ENCODE results near the gene PRKN.

The PRKN gene

DNA sequence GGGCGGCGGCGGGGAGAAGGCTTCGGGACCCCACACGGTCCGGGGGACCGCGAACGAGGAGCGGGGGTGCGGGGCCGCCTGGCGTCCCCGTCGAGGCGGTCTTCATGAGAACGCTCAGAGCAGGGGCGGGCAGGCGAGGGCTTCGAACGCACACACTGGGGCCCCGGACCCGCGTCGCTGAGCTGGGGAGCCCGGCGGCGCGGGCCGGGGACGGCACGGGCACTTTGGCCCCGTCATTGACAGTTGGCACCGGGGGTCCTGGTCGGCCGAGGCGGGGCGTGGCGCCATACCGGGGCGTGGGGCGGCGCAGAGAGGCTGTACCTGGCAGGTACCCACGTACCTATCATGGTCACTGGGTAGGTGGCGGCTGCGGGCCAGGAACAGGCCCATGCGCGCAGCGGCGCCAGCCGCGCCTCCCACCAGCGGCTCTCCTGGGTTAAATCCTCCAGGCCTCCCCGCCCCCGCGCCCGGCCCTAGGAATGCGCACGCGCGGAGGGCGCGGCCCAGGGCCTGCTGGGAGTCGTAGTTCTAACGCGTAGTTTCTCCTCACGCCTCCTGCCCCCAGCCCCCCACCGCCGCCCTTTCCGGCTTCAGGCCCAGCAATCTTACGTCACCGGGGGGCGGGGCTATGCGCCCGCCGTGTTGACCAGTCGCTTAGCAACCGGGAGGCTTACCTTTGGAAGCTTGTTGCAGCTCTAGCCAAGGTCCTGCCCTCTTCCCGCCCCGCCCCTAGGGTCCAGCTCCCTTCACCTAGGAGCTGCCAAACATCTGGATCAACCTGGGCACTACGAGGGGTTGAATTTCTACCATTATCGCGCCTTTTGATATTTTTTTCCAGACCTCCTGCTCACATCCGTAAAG, at the start of gene PRKN, which contains the start of gene PACRG:
PRKN (minus strand) TSS at position 445 of the 861 bp plus-strand sequence.
PACRG (plus strand) TSS at position 653 of the 861 bp plus-strand sequence.
- DNase-seq (ENCODE audit: low read depth), result peak; percentile 98

DNA sequence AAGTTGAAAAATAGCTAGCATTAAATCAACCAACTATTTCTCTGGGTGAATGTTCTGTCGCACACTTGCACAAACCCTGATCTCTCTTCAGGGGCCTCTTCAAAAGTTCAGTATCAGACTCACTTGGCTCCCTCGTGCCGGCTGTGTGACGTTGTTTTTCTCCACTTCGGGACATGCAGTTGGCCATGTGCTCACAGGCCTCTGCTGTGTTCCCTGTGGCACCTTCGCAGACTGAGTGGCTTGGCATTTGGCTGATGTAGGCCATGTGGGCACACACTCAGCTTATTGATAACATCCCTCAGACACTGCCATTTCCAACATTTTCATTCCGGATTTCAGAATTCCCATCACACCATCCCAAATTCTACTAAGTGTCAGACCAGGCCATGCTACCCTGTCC, 49.5 kb upstream of the PRKN start:
- no peak for DNase-seq (ENCODE audit: low read depth)

DNA sequence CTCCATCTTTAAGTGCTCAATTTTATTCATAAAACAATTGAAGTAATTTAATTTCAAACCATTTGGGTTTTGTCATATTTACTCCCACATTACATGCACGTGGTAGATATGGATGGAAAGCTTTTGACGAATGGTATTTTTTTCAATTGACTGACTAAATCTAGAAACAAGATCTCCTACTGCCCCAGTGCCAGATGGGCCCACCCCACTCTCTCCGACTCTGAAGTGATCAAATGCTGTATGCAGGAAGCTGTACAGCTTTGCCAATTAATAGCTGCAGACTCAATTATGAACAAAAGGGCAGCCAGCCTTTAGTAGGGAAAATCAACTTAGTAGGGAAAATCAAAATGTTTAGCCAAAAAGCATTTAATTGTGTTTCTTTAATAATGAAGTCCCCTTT, 46.4 kb upstream of the PRKN start:
- no peak for DNase-seq (ENCODE audit: low read depth)

DNA sequence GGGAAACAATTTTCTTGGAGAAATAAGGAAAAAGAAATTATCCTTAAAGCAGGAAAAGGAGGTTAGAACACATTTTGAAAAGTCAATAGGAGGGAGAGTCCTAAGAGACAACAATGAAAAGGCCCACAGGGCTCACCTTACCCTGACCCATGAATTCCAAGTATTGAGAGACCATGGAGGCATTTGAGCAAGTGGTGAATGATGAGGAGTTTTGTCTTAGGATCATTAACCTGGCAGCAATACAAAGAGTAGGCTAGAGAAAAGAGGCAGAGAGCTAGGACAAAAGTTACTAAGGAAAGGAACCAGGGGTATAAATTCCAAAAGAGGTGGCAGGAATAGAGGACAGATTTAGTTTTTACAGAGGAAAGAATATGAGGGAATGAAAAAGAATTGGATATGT, 44.9 kb upstream of the PRKN start:
- no peak for DNase-seq (ENCODE audit: low read depth)

DNA sequence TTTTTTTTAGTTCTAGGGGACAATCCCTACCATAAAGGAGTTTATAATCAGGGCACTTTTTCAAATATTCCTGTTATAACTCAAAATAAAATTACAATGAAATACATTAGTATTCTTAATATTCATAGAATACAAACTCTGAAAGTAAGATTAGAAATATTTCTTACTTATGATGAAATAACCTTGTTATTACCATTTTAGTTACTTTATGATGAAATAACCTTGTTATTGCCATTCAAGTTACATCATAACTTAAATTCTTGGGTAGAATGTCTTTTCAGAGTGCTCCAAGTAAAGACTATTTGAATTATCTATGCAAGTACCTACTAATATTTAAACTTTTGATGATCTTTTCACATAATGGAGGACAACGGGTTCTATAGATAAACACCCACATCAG, 43.4 kb upstream of the PRKN start:
- DNase-seq (ENCODE audit: low read depth), result no peak

DNA sequence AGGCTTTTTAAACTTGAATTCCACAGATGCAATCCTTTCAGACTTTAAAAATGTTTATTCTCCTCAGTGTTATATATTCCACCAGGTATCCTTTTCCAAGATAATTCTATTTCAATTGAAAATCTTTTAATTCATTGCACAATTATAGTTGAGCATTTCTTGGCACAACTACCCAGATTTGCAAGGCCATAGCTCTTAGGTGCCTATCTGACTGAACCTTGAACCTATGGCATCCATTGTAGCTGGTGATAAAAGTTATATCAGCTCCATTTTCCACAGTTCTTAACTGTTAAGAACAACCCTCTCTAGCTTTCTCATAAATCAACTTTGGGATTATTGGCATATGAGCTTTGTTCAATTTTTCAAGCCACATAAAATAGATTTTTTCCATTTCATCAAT, 42.6 kb upstream of the PRKN start:
- DNase-seq (ENCODE audit: low read depth), result no peak

DNA sequence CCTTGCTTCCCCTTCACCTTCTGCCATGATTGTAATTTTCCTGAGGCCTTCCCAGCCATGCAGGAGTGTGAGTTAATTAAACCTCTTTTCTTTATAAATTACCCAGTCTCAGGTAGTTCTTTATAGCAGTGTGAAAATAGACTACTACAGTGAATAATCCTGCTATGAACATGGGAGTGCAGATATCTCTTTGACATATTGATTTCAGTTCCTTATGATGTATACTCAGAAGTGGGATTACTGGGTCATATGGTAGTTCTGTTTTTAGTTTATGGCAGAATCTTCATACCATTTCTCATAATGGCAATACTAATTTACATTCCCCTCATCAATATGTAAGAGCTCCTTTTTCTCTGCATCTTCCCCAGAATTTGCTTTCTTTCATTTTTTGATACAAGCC, 26.2 kb upstream of the PRKN start:
- no peak for DNase-seq (ENCODE audit: low read depth)

DNA sequence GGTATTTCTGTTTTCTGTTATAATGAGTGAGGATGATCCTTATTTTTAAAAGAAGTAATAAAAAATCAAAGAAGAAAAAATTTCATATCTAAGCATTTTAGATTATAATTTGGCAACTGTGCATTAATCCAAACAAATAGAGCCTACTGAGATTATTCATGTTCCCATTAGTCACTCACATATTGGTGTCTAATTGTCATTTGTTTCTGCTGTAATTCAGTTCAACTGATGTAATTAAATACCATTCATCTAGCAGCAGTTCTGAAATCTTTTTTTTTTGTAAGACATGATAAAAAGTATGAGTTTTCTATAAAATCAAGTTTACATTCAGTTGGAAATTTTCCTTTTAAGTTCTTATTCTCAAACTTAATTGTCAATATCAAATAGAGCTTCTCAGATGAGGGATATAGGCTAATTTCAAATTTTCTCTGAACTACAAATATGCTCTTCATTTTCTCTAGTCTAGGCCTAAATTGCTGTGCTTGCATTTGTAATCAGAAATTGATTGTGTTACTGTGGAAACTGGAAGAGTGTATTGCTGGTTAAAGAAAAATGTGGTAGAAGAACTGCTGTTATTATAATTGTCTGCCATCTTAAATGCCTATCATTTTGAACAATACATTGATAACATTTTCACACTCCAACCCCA, 23.8 kb upstream of the PRKN start:
- no peak for DNase-seq (ENCODE audit: low read depth)

DNA sequence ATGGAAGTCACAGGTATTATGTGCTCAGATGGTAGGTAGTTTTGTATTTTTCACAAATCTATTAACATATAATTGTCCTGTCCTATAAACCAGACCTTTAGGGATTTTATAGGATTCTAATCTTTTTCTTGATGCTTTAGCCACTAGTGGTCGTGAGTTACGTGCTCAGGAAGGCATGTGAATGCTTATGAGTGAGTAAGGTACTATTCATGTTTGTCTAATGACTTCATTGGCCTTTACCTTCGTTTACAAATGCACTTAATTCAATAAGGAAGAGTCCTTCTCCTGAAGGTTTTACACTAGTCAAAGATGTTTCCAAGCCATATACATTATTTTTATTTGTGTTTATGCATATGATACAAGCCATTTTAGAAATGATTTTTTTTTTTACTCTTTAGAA, 23.2 kb upstream of the PRKN start:
- peak; percentile 85 for DNase-seq (ENCODE audit: low read depth)

DNA sequence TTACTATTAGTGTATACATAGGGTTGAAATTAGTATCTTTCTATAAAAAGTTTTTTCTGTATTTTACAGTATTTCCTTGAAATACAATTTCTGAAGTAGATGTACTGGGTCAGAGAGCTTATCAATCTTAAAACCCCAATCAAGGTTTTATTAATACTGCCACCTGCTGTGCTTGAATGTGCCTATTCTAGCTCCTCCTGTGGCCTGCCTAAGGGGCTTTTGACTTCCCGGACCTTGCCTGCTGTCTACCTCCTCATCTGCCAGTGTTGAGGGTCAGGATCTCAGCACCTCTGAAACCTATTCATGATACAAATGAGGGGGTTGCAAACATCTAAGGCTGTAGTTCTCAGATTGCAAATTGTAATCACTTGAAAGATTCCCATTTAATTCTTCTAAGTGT, 9.4 kb upstream of the PRKN start:
- peak; percentile 19 for DNase-seq (ENCODE audit: low read depth)

DNA sequence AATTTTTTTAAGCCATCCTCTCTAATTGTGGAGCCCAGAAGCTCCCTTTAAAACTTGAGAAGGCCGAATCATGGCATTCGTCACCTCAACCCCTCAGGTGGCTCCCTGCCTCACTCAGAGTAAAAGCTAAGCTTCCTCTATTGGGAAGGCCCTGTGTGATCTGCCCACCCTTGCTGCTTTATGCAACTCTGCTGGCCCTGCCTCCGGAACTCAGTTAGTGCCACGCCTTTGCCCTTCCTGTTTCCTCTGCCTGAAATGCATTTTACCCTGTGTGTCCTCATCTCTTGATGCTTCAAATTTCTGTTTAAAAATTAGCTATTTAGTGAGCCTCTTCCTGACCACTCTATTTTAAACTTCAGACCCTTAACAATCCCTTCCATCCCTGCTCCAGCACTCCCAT, 5.9 kb upstream of the PRKN start:
- DNase-seq (ENCODE audit: low read depth), result no peak

DNA sequence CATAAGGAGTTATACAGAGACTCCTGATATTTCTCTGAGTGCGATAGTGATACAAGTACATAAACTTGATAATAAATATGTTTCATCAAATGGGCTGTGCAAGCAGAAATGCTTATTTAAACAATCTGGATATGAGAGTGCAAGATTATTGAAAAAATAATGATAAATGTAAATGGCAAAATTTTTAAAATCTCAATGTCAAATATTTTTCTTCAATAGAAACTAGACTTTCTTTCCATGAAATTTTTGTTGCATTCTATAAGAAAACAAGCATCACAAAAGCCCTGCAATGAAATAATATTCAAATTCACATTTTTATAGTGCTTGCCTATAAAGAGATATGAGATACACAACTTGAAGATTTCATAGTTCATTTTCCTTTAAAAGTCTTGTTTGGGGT, 2.9 kb upstream of the PRKN start:
- no peak for DNase-seq (ENCODE audit: low read depth)

DNA sequence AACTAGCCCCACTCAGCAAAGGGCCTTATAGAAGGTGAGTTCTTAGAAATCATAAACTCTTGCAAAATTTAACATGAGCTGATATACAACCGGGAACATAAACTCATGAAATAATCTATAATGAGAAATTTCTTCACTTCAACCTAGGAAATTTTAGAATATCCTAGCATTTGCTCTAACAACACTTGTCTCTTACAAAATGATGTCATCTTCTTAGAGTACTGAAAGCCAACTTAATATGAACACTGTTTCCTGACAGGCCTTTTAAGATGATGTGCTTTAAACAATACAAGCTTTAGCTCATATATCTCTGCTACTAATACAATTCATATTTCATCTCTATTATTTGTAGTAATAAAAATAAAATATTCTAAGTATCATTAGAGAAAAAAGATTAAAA, 1.1 kb upstream of the PRKN start:
- DNase-seq (ENCODE audit: low read depth), result no peak

DNA sequence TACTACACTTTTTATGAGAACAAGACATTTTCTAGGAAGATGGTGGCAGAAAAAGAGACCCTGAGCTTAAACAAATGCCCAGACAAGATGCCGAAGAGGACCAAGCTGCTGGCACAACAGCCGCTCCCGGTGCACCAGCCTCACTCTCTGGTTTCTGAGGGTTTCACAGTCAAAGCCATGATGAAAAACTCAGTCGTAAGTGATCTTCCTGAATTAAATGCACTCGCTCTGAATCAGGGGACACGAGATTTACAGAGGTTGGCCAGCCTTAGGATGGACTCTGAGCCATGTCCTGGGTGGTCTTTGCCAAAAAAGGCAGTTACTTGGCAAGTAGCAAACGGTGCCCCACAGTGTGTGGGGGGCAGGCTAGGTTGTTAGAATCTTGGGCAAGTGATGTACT, 631 bp upstream of the PRKN start:
- no peak for DNase-seq (ENCODE audit: low read depth)

DNA sequence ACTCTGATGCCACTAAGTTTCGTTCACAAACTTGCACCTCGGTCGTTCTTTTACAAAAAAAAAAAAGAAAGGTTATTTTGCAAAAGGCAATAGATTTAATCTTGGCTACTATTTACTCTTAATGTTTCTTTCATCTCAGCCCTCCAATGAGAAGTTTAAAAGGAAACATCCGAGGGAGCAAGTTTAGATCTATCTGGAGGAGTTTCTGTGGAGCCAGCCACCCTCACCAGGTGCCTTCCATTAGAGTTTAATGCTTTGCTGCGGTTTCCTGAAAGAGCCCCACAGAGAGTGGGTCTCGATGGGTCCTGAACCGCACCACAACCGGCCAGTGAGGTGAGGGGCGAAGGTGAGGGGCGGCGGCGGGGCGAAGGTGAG, 632 bp downstream of the PRKN start:
- DNase-seq (ENCODE audit: low read depth), result peak; percentile 28

DNA sequence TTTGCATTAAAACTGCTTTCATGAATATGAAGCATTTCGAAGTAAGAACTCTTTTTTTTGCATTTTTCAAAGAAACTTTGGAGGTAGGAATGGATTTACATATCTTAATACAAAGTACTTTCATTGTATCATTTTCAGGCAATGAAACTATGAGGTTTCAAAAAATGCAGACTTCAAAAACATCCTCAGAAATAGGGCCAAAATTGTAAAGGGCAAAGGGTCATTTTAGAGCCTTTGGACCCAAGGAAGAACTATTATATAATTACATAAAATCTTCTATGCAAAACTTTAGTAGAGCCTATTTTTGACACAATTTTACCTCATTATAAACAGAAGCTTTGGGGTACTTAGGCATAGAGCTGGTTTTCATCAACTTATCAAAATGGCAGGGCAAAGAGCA, 4.9 kb downstream of the PRKN start:
- DNase-seq (ENCODE audit: low read depth), result no peak

DNA sequence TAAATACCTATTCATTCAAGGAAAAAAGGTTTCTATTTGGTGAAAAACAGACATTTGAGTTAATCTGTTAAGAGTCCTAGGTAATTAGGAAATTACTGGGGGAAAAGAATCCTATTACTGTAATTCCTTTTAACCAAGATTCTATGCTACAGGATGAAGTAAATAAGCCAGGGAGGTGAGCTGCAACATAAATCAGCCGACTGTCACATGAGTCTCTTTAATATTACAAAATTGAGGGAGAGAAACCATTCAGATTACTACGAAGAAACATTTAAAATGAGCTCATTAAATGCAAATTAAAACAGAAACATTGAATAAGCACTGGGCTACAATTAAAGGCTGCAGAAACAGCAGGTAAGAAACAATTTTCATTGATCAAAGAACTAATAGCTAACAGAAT, 5.3 kb downstream of the PRKN start:
- no peak for DNase-seq (ENCODE audit: low read depth)

DNA sequence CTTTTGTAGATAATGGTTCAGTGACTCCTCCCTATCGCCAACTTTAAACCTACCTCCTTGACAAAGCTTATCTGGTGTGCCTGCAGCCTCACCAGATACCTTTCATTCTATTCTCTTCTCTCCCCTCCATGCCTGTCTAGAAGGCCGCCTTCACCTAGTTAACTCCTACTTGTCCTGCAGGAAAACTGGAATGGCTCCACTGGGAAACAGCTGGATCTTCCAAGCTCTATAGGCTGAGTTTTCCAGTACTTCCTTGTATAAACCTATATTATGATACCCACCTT, 6.2 kb downstream of the PRKN start:
- DNase-seq (ENCODE audit: low read depth), result no peak

DNA sequence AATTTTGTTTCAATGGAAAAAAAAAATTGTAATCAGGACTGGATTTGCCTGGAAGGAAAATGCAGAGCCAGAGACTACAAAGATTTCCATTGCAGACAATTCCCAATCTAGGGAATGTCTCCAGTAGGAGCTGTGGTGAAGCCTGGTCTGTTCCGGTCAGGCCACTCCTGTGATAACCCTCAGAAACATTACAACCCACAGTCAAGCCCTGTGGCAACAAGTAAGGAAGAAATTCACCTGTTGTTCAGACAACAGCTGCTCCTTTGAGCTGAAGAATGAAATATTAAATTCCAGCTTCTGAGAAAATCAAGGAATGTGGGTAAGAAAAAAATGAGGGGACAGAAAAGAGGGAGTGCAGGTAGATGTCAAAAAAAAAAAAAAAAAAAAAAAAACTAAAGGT, 8.0 kb downstream of the PRKN start:
- DNase-seq (ENCODE audit: low read depth), result no peak

DNA sequence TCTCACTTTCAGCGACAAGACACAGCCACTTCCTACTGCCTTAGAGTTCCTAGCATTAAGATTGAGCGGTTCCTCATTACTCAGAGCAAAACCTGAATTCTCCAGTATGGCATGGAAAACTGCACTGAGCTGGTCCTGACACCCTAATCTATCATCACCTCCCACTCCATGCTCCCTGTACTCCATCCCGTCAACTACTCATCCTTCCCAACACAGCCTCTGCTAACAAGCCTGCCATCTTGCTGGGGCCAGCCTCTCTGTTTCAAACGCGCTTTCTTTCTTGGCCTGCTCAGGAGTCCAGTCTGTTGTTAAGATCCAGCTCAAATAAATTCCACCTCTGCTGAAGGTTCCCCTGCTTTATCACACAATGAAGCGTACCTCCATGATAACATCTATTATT, 12.0 kb downstream of the PRKN start:
- no peak for DNase-seq (ENCODE audit: low read depth)

DNA sequence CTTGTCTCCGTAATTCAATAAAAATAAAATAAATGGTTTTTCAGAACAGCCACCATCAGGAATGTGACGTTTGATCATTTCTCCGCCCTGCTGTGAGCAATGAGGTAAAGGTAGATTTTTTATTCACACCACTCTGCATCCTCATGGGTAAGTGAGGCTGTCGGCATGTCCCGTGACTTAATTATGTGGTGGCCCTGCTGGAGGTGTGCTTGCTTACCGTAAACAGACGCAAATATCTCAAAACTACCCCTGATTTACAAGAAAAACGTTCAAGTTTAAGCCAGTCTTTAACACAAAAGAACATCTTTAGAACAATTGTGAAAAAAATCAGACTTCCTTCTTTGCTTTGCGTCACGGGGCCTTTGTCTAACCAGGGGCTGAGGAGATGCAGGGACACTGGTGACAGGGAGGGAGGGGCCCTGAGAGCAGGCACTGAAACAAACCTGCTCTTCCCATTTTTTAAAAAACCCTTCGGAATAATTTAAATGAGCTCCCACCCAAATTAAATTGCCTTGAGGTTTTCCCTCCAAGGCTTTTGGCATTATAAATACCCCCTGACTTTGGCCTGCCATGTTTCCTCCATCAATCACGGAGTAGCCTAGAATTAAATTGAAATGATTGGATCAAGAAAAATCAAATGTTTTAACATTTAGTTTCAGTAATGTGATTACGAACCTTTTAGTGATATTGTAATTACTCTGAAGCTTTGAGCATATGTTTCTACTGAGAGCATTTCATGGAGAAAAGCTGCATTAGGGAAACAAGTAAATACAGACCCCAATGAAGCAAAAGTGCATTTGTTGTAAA, 13.4 kb downstream of the PRKN start:
- no peak for DNase-seq (ENCODE audit: low read depth)

DNA sequence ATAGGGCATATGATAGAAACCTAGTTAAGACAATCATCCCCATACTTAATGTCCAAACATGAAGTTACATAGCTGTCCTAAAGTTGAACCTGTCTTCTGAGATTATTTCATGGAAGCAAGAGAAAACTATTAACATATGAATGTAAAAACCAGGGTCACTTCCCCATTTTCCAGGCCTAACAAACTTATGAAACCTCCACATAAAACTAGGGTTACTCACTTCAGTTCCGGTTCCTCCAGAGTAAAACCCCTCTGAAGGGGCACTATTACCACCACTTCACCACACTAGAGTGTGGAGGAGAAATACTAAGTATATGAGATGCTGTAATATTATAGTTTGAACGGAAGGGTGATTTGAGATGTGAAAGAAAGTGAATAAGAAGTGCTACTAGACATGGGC, 14.9 kb downstream of the PRKN start:
- DNase-seq (ENCODE audit: low read depth), result no peak

DNA sequence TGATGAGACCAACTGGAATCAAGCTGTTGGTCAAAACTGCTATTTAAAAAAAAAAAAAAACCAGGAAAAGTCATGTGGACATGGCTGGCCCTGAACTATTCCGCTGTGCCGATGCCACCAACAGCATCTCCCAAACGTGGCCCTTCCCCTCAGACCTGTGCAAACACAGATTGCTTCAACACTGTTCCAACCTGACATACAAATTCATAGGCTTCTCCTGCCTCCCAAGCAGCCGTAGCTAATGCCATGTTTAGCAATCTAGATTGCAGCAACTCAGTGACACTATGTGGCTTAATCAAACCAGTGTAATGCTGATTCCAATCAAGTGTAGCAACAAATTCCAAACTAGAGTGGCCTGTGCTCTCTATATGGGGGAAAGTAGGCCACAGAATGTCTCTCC, 16.2 kb downstream of the PRKN start:
- no peak for DNase-seq (ENCODE audit: low read depth)

Data from ELR (cell line).